Left renal cortex interstitium (tissue), 4 donors: ENCODE results near the gene FAAP100. TPM values are rescaled to one million over a fixed set of nuclear protein-coding genes. Genes with fewer than 3 reads are reported as not detected.

ENCODE experiments used
- DNase-seq, 4 donors: peaks; one replicate each; pipeline ENCODE4 v3.0.0-alpha.2; 2013; ENCODE audit warnings: low read depth in 4 of 4, low spot score in 2 of 4, missing footprints in 1 of 4
- polyA plus RNA-seq, 4 donors: library from polyadenylated mRNA; unstranded; fragments of 120-200 nt; gene quantifications; one replicate each; pipeline ENCODE4 v1.2.1, GENCODE V29; 2013; ENCODE audit not compliant: insufficient read length in 4 of 4

Gene FAAP100
- polyA plus RNA-seq, 4 donors = 17.0 to 38.4 (median 31.2) TPM

GRCh38 chr17:81577278-81578000 lies 25.3 kb upstream of the FAAP100 start:
- no peak for DNase-seq

- DNase-seq = no peak
Observed at GRCh38 chr17:81576621-81577277, 24.6 kb upstream of the FAAP100 start.

GRCh38 chr17:81575836-81576235 lies 23.7 kb upstream of the FAAP100 start:
- DNase-seq = no peak

GRCh38 chr17:81574643-81574956 lies 22.4 kb upstream of the FAAP100 start:
- DNase-seq = no peak

GRCh38 chr17:81573794-81574642 lies 21.9 kb upstream of the FAAP100 start:
- no peak for DNase-seq

GRCh38 chr17:81572563-81573168 lies 20.5 kb upstream of the FAAP100 start:
- no peak for DNase-seq

GRCh38 chr17:81570964-81571363 lies 18.8 kb upstream of the FAAP100 start:
- DNase-seq = no peak

- DNase-seq = no peak
Observed at GRCh38 chr17:81569986-81570514, 17.9 kb upstream of the FAAP100 start.

GRCh38 chr17:81568416-81568815 lies 16.3 kb upstream of the FAAP100 start:
- no peak for DNase-seq

- no peak for DNase-seq
Observed at GRCh38 chr17:81567191-81567590, 15.0 kb upstream of the FAAP100 start.

GRCh38 chr17:81566461-81567126 lies 14.4 kb upstream of the FAAP100 start:
- DNase-seq = peak in 2 of 4 donors; percentile 56 to 63

- no peak for DNase-seq
Observed at GRCh38 chr17:81565231-81565630, 13.1 kb upstream of the FAAP100 start.

- DNase-seq = no peak
Observed at GRCh38 chr17:81564778-81565177, 12.6 kb upstream of the FAAP100 start.

- DNase-seq = no peak
Observed at GRCh38 chr17:81563861-81564586, 11.9 kb upstream of the FAAP100 start.

GRCh38 chr17:81561494-81561885 lies 9.3 kb upstream of the FAAP100 start:
- DNase-seq = no peak

- no peak for DNase-seq
Observed at GRCh38 chr17:81558941-81559806, 7.0 kb upstream of the FAAP100 start.

GRCh38 chr17:81558115-81558468 lies 5.9 kb upstream of the FAAP100 start:
- no peak for DNase-seq

GRCh38 chr17:81557276-81558114 lies 5.3 kb upstream of the FAAP100 start:
- no peak for DNase-seq
